ENCODE measurements around the gene SYVN1.

DNA sequence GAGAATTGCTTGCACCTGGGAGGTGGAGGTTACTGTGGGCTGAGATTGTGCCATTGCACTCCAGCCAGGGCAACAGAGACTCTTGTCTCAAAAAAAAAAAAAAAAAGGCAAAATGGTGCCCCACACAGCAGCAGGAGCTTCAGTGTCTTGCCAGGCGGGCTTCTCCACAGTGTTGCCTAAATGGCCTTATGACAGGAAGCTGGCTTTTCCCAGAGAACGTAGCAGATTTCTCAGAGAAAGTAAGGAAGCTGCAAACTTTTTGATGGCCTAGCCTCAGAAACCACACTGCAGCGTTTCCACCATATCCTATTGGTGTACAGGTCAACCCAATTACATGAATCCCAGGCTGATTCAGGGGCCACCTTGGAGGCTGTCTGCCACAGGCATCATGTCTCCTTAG, 23.0 kb upstream of the SYVN1 start:
- no peak for TF ChIP-seq POLR2AphosphoS5 (IDR thresholded peaks at IDR 0.05; ENCODE audit: insufficient read depth in 1 of 2, low read depth in 1 of 2)
- TF ChIP-seq, protein P1, sequence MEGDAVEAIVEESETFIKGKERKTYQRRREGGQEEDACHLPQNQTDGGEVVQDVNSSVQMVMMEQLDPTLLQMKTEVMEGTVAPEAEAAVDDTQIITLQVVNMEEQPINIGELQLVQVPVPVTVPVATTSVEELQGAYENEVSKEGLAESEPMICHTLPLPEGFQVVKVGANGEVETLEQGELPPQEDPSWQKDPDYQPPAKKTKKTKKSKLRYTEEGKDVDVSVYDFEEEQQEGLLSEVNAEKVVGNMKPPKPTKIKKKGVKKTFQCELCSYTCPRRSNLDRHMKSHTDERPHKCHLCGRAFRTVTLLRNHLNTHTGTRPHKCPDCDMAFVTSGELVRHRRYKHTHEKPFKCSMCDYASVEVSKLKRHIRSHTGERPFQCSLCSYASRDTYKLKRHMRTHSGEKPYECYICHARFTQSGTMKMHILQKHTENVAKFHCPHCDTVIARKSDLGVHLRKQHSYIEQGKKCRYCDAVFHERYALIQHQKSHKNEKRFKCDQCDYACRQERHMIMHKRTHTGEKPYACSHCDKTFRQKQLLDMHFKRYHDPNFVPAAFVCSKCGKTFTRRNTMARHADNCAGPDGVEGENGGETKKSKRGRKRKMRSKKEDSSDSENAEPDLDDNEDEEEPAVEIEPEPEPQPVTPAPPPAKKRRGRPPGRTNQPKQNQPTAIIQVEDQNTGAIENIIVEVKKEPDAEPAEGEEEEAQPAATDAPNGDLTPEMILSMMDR (IDR thresholded peaks at IDR 0.05) = no peak
- no peak for TF ChIP-seq POLR2A (IDR thresholded peaks at IDR 0.05)
